Fibroblast of pulmonary artery (primary cell): ENCODE results near the gene LAMTOR2.

Experiments used
- DNase-seq: peaks from one replicate; pipeline ENCODE4 v3.0.0-alpha.2; 2010; ENCODE audit warnings: low read depth
- H3K4me3 ChIP-seq: replicated peaks from 2 replicates; pipeline ENCODE4 v1.5.1; 2011; ENCODE audit warnings: low read depth, mild to moderate bottlenecking, control low read depth, low read length, moderate library complexity
- TF ChIP-seq, protein P1 (sequence below): IDR thresholded peaks from 2 replicates; pipeline ENCODE4 v1.5.1; 2011; ENCODE audit warnings: mild to moderate bottlenecking, control low read depth, low read length, inconsistent platforms; ENCODE audit errors: missing control alignments

LAMTOR2 gene

DNA sequence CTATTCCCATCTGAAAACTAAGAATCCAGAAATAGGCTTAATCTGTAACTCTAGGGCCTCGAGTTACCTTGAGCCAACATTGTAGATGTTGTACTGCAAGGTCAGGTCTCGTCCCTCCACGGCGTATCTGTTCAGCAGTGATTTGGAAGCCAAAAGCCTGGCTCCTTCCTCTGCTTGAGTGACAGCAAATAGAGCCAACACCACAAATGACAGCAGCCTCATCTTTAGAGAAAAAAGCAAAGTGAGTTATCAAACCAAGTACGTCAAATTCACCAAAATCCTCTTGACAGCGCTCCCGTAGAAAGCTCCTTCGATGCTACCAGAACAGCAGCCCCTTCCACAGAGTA is 34.7 kb upstream of the LAMTOR2 start:
- peak overlapping the region; percentile 70 for H3K4me3 ChIP-seq
- DNase-seq, result no peak
- TF ChIP-seq, protein P1, sequence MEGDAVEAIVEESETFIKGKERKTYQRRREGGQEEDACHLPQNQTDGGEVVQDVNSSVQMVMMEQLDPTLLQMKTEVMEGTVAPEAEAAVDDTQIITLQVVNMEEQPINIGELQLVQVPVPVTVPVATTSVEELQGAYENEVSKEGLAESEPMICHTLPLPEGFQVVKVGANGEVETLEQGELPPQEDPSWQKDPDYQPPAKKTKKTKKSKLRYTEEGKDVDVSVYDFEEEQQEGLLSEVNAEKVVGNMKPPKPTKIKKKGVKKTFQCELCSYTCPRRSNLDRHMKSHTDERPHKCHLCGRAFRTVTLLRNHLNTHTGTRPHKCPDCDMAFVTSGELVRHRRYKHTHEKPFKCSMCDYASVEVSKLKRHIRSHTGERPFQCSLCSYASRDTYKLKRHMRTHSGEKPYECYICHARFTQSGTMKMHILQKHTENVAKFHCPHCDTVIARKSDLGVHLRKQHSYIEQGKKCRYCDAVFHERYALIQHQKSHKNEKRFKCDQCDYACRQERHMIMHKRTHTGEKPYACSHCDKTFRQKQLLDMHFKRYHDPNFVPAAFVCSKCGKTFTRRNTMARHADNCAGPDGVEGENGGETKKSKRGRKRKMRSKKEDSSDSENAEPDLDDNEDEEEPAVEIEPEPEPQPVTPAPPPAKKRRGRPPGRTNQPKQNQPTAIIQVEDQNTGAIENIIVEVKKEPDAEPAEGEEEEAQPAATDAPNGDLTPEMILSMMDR, result no peak

DNA sequence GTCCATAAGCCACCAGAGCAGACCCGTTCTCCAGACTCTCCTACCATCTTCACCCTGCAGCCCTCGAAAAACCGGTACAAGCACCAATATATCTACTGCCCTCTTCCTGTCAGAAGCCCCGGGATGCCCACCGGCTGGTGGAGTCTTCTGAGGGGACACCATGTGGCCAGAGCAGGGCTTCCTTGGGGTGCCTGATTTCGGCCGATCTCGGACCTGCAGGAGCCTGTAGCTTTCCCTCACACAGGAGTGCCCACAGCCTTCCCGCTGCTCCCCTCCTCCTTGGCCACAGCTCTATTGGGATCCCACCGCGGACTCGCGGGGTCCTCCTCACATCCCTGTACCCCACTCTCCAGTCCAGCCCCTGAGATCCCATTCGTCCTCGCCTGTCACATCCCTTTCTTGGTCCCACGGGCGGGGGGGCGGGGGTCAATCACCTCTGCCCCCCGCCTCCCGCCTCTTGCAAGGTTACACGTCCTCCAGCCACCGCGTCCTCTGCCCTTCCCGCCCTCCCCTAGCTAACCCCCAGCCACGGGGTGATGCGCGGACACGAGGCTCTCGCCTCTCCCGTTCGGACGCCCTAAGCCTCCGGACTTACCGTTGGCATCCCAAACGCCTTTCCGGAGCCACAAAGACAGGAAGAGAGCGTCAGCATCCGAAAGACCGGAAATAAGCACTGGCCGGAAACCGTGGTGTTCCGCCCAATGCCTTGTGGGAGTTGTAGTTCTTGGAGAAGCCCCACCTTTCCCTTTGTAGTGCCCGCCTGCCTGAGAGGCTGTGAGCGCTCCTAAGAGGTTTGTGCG is 34.1 kb upstream of the LAMTOR2 start, which contains the start of gene SSR2:
Gene SSR2 (minus strand): TSS at position 659 of the 800 bp plus-strand sequence. CDS start 784 bp downstream, outside the sequence.
- peak within 1 kb of the TSS; percentile 70 for H3K4me3 ChIP-seq
- peak; percentile 94 for DNase-seq
- TF ChIP-seq, protein P1, result no peak

DNA sequence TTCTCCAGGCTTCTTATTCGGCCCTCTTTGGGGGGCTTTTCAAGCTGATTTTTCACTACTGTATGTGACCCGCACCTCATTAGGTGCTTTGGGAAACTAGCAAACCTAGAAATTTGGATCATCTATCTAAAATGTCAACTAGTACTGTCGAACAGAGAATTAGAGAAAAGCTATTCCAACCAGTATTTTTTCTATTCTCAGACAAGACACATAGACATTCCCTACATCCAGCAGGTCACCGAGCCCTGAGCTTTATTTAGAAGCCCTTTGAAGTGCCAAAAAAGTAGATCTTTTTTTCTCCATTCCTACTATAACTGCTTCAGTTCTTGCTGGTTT is 33.5 kb upstream of the LAMTOR2 start:
- peak overlapping the region; percentile 70 for H3K4me3 ChIP-seq
- DNase-seq, result no peak
- TF ChIP-seq, protein P1, result no peak

DNA sequence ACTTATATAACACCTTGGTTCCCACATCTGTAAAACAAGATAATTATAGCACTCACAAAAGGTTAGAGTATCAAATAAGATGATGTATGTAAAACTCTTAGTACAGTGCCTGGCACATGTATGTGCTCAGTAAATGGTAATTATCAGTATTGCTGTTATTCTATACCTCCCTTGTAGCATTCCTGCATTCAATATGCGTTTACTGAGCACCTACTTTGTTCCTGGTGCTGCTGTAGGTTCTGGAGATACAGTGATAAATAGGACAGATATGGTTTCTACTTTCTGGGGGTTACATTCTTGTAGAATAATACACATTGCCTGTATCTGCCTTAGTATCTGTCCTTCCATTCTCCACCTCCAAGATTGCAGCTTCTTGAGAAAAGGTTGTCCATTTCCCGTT is 32.6 kb upstream of the LAMTOR2 start:
- DNase-seq, result no peak
- no peak overlapping the region for H3K4me3 ChIP-seq
- TF ChIP-seq, protein P1, result no peak

- no peak overlapping the region for H3K4me3 ChIP-seq
- no peak for DNase-seq
- TF ChIP-seq, protein P1, result no peak
Measured at GRCh38 chr1:156024801-156025200, 29.8 kb upstream of the LAMTOR2 start.

DNA sequence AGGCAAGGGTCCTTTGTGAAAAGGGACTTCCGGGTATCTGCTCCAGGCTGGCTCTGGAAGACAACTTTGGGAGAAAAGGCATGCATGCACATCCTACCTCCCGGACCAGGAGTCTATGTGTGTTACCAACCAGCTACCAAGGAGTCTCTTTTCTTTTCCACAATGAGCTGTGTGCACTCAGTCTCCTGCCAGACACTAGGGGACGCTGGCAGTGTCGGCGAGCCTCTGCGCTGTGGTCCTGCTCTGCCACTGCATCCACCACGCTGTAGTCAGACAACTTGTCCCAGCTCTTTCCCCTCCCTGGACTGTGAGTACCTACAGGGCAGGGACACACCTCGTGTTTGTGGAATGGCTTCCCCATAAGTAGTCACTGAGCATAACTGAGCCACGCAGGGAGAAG is 28.7 kb upstream of the LAMTOR2 start:
- peak; percentile 57 for DNase-seq
- TF ChIP-seq, protein P1, result peak; percentile 84
- no peak overlapping the region for H3K4me3 ChIP-seq

DNA sequence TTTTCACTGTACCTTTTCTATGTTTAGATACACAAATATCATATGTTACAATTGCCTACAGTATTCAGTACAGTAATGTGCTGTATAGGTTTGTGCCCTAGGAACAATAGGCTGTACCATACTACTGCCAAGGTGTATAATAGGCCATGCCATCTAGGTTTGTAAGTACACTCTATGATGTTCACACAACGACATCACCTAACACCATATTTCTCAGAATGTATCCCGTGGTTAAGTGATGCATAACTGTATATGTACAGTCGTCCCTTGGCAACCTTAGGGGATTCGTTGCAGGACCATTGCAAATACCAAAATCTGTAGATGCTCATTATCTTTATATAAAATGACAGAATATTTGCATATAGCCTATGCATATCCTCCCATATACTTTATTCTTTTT is 28.0 kb upstream of the LAMTOR2 start:
- H3K4me3 ChIP-seq, result no peak overlapping the region
- TF ChIP-seq, protein P1, result no peak
- DNase-seq, result no peak
